Stimulated activated CD4-positive, alpha-beta T cell treated with anti-CD3 and anti-CD28 coated beads, Interleukin-1b, Interleukin-23, amount 100 ng/mL, for 24 hours (primary cell): ENCODE results near the gene IFT20.
A peak's percentile ranks its signal among the peaks of the same experiment; 100 is the strongest.

Experiments used
- DNase-seq, 4 experiments: peaks; one replicate each; pipeline ENCODE4 v3.0.0-alpha.2; 2020; ENCODE audit warnings: low read depth in 4 of 4, low spot score in 1 of 4

IFT20 gene

GRCh38 chr17:28338056-28338768 is 2.9 kb upstream of the IFT20 start:
- no peak for DNase-seq

- peak in 1 of 4 experiments; percentile 20 for DNase-seq
These were observed 943 bp upstream of the IFT20 start for GRCh38 chr17:28335959-28336871.

- no peak for DNase-seq
These were observed 539 bp downstream of the IFT20 start for GRCh38 chr17:28334666-28335200.

GRCh38 chr17:28334171-28334570 is 1.1 kb downstream of the IFT20 start:
- DNase-seq: no peak

GRCh38 chr17:28333083-28333746 is 2.1 kb downstream of the IFT20 start:
- no peak for DNase-seq

- no peak for DNase-seq
These were observed 3.3 kb downstream of the IFT20 start for GRCh38 chr17:28331891-28332420.

- DNase-seq: no peak
These were observed 4.6 kb downstream of the IFT20 start for GRCh38 chr17:28330671-28331070.

GRCh38 chr17:28328325-28328724 is 6.9 kb downstream of the IFT20 start:
- DNase-seq: no peak

GRCh38 chr17:28327709-28328108 is 7.6 kb downstream of the IFT20 start:
- no peak for DNase-seq

GRCh38 chr17:28327031-28327607 is 8.2 kb downstream of the IFT20 start:
- DNase-seq: no peak

GRCh38 chr17:28326114-28326513 is 9.2 kb downstream of the IFT20 start:
- DNase-seq: no peak

- no peak for DNase-seq
These were observed 10.1 kb downstream of the IFT20 start for GRCh38 chr17:28325211-28325610.

- DNase-seq: no peak
These were observed 10.5 kb downstream of the IFT20 start for GRCh38 chr17:28324781-28325180.

- no peak for DNase-seq
These were observed 11.0 kb downstream of the IFT20 start for GRCh38 chr17:28324267-28324745.

GRCh38 chr17:28320215-28321061 is 14.8 kb downstream of the IFT20 start:
- no peak for DNase-seq

- no peak for DNase-seq
These were observed 15.7 kb downstream of the IFT20 start for GRCh38 chr17:28319598-28319935.

GRCh38 chr17:28318759-28319597 is 16.3 kb downstream of the IFT20 start, which contains the start of gene TMEM97:
Gene TMEM97 (plus strand): TSS chr17:28319200. CDS start chr17:28319240, 40 bp downstream.
- DNase-seq: peak; percentile 83 to 98 (median 93)

GRCh38 chr17:28317966-28318758 is 17.1 kb downstream of the IFT20 start:
- no peak for DNase-seq
